HAP-1 (cell line): ENCODE data around the gene SLC25A36.
"Not testable (repeated sequence)": the region's sequence is repeated elsewhere in the genome, so short reads cannot be mapped to it uniquely, and the experiment has no call there.

ENCODE experiments used
- DNase-seq, 2 experiments: peaks; one replicate each; pipeline ENCODE4 v3.0.0-alpha.2; 2016 to 2020; ENCODE audit warnings: low spot score in 2 of 2
- H3K27me3 ChIP-seq: fragments of 250-450 bp; sonication (Bioruptor Pico); 2 replicates; pipeline ENCODE4 v1.5.1; 2020; ENCODE audit warnings: low read depth, mild to moderate bottlenecking, moderate library complexity
- H3K36me3 ChIP-seq: fragments of 250-450 bp; sonication (Bioruptor Pico); replicated peaks from 2 replicates; pipeline ENCODE4 v1.5.1; 2020; ENCODE audit warnings: mild to moderate bottlenecking
- H3K4me1 ChIP-seq: fragments of 250-450 bp; sonication (Bioruptor Pico); 2 replicates; pipeline ENCODE4 v1.5.1; 2020; ENCODE audit warnings: mild to moderate bottlenecking
- H3K4me3 ChIP-seq: fragments of 250-450 bp; sonication (Bioruptor Pico); 2 replicates; pipeline ENCODE4 v1.5.1; 2020; ENCODE audit warnings: mild to moderate bottlenecking, moderate library complexity
- H3K9me3 ChIP-seq: fragments of 250-450 bp; sonication (Bioruptor Pico); 2 replicates; pipeline ENCODE4 v1.5.1; 2020; ENCODE audit warnings: mild to moderate bottlenecking, moderate library complexity
- in situ Hi-C: fragments of 300-500 bp; cut with MboI; formaldehyde crosslinking; loops from 3 replicates; pipeline ENCODE4 v1.14.3; 2020; ENCODE audit warnings: low sequenced_read_pairs, inconsistent platforms, mixed read lengths

The SLC25A36 gene

DNA sequence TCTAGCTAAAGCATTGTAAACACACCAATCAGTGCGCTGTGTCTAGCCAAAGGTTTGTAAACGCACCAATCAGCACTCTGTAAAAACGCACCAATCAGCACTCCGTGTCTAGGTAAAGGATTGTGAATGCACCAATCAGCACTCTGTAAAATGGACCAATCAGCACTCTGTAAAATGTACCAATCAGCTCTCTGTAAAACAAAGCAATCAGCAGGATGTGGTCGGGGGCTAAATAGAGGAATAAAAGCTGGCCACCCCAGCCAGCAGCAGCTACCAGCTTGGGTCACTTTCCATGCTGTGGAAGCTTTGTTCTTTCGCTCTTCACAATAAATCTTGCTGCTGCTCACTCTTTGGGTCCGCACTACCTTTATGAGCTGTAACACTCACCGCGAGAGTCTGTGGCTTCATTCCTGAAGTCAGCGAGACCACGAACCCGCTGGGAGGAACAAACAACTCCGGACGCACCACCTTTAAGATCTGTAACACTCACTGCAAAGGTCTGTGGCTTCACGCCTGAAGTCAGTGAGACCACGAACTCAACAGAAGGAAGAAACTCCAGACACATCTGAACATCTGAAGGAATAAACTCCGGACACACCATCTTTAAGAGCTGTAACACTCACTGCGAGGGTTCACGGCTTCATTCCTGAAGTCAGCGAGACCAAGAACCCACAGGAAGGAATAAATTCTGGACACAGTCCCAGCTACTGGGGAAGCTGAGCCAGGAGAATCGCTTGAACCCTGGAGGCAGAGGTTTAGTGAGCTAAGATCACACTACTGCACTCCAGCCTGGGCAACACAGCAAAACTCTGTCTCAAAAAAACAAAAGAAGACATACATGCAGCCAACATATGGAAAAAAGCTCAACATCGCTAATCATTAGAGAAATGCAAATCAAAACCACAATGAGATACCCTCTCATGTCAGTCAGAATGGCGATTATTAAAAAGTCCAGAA lies 76.0 kb downstream of the SLC25A36 start:
- DNase-seq, H3K36me3 ChIP-seq, H3K4me3 ChIP-seq, H3K27me3 ChIP-seq, H3K4me1 ChIP-seq, H3K9me3 ChIP-seq: not testable (repeated sequence)
- in situ Hi-C loops = loop anchor here (25.0 kb wide), 1 partner anchor 95 kb away; no protein-coding TSS in a partner anchor

DNA sequence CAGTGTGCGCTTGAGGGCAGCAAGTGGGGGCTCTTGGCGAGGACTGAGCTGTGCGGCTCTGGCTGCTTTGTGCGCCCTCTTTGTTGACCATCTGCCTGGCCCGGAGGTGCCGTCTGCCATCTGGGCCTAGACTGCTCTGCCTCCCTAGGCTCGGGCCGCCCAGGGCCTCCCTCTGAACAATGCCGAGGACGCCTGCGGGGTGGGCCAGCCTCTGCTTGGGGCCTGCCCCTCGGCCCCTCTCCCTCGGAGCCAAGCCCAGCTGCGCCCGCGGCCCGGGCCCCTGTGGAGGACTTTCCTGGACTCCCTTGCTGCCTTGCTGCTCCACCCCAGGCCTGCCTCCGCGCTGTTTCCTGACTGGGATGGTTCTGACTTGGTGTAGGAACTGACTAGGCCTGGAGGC lies 77.6 kb downstream of the SLC25A36 start:
- H3K4me1 ChIP-seq = no peaks in the 10 kb centered on the region
- no peaks in the 10 kb centered on the region for H3K9me3 ChIP-seq
- in situ Hi-C loops = loop anchor here (25.0 kb wide), 1 partner anchor 93 kb away; no protein-coding TSS in a partner anchor
- H3K4me3 ChIP-seq = no peak overlapping the region
- no peaks in the 10 kb centered on the region for H3K27me3 ChIP-seq
- DNase-seq = no peak
- no peaks in the 10 kb centered on the region for H3K36me3 ChIP-seq

DNA sequence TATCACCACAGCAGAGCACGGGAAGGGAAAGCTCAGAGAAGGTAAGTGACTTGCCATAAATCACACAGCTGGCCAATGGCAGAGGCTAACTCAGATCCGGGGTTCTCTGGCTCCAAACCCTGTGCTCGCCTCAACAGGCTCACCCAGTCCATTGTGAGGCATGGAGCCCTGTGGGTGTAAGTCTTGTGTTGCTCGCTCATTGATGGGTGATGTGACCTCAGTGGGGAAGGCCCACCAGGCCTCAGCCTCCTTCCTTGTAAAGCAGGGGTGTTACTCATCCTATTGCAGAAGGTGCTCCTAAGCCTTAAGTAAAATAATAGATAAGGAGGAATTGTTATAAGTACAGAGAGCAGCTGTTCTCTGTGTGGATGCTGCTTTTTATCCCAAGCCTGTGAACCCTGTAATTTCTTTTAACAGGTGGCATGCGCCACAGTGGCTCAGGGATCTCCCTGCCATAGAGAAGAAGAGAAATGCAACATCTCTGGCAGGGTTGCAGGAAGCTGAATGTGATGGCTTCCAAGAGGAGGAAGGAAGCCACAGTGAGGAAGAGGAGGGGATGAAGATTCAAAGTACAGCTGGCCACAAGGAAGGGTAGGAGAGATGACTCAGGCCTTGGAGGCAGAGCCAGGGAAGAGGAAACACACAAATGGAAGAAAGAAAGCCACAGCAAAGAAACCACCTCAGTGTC lies 78.7 kb downstream of the SLC25A36 start:
- in situ Hi-C loops = loop anchor here (25.0 kb wide), 1 partner anchor 92 kb away; no protein-coding TSS in a partner anchor
- Histone ChIP-seq H3K27me3 (peaks cover 6% of the 10 kb centered on the region; the same call in 1 of the 2 replicates), H3K9me3 (no peaks in the 10 kb centered on the region)

DNA sequence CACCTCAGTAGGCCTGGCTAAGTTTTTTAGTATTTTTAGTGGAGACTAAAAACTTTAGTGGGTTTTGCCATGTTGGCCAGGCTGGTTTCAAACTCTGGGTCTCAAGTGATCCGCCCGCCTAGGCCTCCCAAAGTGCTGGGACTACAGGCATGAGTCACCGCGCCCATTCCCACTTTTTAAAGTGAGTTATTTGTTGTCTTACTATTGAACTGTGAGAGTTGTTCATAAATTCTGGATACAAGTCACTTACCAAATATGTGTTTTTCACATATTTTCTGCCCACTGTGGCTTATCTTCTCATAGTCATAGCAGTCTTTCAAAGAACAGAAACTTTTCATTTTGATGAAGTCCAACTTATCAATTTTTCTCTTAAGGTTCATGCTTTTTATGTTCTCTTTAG lies 79.6 kb downstream of the SLC25A36 start:
- H3K4me3 ChIP-seq = no peak overlapping the region
- H3K36me3 ChIP-seq = no peaks in the 10 kb centered on the region
- H3K4me1 ChIP-seq = no peaks in the 10 kb centered on the region
- peaks cover 11% of the 10 kb centered on the region for H3K27me3 ChIP-seq
- no peak for DNase-seq
- H3K9me3 ChIP-seq = no peaks in the 10 kb centered on the region
- in situ Hi-C loops = loop anchor here (25.0 kb wide), 1 partner anchor 91 kb away; no protein-coding TSS in a partner anchor

More for the DNA sequence above, 78.7 kb downstream of the SLC25A36 start:
- Histone ChIP-seq H3K36me3 (no peaks in the 10 kb centered on the region), H3K4me3 (no peak overlapping the region), H3K4me1 (no peaks in the 10 kb centered on the region)
- DNase-seq = no peak
